Femur (tissue), 1 donor: Measurements from ENCODE around the gene RASGRF2.

Source experiments
- DNase-seq: peaks from one replicate; pipeline ENCODE4 v3.0.0-alpha.2; 2017

Gene RASGRF2

DNA sequence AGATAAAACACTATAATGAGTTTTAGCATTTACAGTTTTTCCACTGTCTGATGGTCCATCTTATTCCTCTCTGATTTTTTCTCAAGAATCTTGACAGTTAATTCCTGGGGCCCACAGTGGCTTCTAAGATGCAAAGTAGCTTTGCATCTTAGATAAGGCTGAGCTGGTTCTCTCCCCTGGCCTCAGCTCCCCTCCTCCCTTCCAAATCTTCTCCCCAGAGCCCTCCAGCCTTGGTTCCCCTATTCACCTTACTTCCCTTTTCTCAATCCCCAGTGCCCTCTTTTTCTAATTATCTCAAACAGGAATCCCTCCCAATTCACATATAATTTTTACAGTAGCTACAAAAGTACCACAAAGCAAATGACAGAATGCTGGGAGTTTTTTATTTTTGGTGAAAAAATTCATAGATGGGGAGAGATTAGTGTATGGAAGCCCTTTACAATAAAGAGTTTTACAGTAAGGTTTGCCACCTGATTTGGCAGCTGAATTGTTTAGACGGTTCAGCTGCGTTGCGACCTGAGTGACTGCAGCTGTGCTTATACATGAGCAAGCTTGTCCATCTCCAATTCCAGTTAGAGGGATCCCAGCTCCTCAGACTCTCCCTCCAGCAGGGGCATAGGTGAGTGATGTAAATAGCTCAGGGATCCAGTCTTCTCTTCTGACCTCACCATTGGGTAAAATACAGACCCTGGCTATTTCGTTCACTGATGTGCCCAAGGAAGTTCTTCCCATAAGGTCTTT lies 221.6 kb downstream of the RASGRF2 start:
- DNase-seq = no peak

DNA sequence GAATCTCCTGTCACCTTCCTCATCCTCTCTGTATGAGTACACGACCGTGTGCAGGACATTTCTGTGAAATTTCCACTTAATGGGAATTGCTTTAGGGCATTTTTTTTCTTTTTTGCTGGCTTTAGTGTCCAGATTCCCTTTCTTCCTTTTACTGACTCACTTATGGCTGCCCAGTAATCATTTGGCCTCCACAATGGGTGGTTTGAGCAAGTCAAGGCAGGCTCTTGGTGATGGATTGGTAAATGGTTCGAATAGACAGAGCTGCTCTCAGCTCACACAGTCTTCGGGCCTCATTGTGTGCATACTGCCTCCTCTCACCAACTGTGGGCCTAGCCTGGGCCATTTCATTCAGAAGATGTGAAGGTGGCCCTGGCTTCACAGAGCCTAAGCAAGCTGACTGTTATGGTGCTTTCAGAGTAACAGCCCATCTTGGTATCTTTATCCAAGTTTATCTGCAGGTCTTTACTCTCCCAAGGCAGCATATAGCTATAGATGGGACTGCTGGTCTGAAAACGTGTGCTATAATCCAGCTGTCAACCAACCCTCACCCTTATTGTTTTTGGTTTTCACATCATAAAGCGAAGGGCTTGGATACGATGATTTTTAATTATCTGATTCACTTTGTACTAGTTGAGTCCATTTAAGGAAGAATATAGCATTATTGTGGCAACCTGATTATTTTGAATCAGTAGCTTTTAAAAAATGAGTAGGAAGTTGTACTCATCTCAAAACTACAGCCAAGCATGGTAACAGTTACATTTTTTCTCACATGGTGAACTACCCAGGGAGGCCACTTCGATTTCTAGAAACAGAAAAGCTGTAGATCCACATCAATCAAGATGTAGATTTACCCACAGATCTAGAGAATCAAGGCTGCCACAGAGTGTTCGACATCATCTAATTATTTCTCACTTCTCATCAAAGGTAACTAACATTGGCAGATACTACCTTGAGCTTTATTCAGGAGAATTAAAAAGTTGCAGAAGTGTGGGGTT lies 222.5 kb downstream of the RASGRF2 start:
- DNase-seq = no peak

- no peak for DNase-seq
These were observed 223.9 kb downstream of the RASGRF2 start for GRCh38 chr5:81183811-81184748.

DNA sequence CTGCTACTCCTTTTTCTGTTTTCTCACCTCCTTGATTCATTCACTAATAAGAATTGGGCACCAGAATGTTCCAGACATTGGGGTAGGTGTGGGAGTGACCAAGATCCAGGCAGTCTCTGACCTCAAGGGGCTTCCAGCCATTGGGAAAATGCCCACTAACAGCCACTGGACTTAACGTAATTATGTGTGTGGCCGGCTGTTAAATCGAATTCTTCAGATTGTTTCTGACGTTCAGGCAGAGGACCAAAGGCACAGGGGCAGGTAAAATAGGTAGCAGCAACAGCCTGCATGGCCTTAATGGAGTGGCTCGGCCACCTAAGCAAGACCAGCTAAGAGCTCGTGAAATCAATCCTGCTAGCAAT lies 224.6 kb downstream of the RASGRF2 start:
- DNase-seq = no peak

DNA sequence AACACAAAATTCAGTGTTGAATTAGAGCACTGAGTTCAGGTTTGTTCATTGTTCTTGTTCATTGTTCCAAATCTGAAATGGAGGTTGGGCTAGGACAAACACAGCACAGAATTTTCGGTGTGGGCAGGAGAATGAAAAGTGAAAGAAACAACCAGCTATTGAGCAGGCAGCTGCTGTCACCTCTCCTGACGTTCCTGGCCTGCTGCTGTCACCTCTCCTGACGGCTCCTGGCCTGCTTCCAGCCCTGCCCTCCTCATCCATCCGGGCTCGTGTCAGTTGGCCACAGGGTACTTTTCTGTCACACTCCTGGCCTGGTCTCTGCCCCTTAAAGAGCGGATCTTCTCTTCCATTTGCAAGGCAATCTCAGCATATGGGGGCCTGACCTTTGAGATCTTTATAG lies 227.7 kb downstream of the RASGRF2 start:
- DNase-seq = peak; percentile 37

DNA sequence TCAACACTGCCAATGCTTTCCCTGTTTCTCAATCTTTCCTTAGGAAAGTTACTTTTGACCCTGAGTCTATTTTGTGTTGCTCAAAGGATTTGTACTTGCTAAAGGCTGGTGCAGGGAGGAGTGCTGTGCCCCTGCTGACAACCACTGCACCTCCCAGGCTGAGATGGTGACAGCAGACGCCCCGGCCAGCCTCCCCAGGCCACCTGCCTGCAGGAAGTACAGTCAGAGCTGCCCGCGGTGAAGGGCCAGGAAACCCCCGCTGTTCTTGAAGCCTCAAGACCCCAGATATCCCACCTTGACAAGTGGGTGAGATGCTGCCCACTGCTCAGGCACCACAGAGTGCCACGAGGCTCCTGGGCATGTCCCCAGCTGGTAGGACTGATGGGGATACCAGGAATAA lies 228.8 kb downstream of the RASGRF2 start:
- DNase-seq = no peak

DNA sequence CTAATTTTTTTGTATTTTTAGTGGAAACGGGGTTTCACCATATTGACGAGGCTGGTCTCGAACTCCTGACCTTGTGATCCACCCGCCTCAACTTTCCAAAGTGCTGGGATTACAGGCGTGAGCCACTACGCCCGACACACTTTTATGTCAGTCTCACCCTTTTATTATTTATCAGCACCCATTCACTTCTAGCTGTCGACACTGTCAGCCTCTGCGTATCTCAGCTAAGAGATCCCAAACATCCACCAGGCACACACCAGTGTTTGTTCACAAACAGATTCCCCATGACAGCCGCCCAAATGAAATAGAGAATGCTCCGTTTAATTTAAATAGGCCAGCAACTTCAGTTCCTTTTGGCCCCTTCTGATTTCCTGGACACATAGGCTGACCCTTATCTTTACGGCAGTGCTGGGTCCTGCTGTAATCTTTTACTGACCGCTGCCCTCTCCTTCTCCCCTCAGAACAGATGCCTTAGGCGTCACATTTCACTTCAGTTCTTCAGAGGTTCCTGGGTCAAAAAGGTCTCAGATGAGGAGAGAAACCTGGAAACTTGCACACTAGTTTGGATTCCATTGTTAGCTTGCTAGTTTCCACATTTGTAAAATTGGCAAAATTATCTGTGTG lies 229.8 kb downstream of the RASGRF2 start:
- DNase-seq = no peak

GRCh38 chr5:81191726-81192372 lies 231.7 kb downstream of the RASGRF2 start:
- DNase-seq = no peak

DNA sequence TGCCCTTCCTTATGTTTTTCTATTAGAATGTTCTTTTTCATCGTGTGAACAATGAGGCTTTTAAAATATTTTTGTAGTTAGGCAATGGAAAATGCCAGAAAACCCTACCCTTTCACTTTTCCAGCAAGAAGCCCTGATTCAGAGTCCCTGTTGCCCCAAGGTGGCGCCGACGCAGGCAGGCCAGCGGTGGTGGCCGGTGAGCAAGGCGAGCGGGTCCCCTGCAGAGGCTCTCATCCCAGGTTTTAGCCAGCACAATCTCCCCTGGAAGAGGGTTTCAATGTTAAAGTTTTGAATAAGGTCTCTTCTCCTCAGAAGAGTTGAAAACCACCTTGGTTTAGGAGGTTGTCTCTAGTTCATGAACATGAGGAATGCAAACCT lies 232.2 kb downstream of the RASGRF2 start:
- no peak for DNase-seq

GRCh38 chr5:81194633-81195334 lies 234.6 kb downstream of the RASGRF2 start:
- peak; percentile 89 for DNase-seq

DNA sequence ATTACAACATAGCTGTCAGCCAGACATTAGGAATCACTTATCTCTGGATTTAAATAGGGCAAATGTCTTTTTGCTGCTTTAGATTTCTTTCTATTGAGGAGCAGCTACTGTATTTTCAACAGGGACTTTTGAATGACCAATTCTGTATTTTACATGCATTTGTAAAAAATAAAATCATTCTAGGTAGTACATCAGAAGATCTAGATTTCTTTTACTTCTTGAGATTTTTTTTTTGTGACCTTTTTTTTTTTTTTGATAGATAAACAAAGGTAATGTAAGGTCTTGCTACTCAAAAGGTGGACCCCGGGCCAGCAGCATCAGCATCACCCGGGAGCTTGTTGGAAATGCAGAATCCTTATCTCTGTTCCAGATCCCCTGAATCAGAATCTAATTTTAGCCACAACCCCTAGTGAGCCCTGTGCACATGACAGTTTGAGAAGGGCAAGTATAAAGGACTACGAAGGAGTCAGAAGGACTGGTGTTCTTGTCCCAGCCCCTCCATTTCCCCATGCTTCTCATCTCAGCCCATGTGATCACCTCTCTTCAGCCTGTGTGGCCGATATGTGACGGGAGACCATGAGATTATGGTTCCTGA lies 235.3 kb downstream of the RASGRF2 start:
- DNase-seq = no peak

- DNase-seq = no peak
These were observed 242.5 kb downstream of the RASGRF2 start for GRCh38 chr5:81202655-81203054.

- no peak for DNase-seq
These were observed 243.6 kb downstream of the RASGRF2 start for GRCh38 chr5:81203729-81204128.

DNA sequence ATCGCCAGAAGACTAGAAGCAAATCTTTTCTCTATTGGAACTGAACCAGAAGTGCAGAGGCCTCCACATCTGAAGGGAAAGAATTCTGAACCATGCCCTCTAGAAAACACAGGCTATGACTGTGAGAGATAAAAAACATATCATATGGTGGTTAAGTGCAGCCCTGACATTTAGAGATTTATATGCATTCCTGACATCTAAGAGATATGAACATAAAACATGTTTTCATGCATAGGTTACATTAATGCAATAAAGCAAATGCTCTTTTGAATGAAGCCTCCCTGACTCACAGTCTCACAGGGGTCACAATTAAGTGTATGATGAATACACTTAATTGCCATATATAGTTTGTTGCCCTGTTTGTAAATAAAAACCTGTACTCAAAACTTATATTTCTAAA lies 244.0 kb downstream of the RASGRF2 start:
- no peak for DNase-seq

- DNase-seq = no peak
These were observed 244.9 kb downstream of the RASGRF2 start for GRCh38 chr5:81205058-81205457.

- no peak for DNase-seq
These were observed 246.8 kb downstream of the RASGRF2 start for GRCh38 chr5:81207009-81207408.

GRCh38 chr5:81208904-81209303 lies 248.7 kb downstream of the RASGRF2 start:
- DNase-seq = no peak

GRCh38 chr5:81209386-81209785 lies 249.2 kb downstream of the RASGRF2 start:
- DNase-seq = no peak

GRCh38 chr5:81209869-81210493 lies 249.8 kb downstream of the RASGRF2 start:
- DNase-seq = no peak

GRCh38 chr5:81212211-81212751 lies 252.1 kb downstream of the RASGRF2 start:
- no peak for DNase-seq
